ENCODE results near the gene PIRT. TPM values are rescaled to one million over a fixed set of nuclear protein-coding genes. Genes with fewer than 3 reads are reported as not detected.

PIRT gene
- total and polyA plus RNA-seq, 2 of the 8 experiments (the other 6 are each of a cell fraction or from before 2014, with no cell fraction given) = 0.03 TPM; not detected in 1

GRCh38 chr17:10789694-10790271 is 48.1 kb downstream of the PIRT start:
- Histone ChIP-seq H2BK120ac (replicated peaks; ENCODE audit: low read depth, low read length) (no peak overlapping the region), H3K4me3 (ENCODE audit: extremely low read depth in 1 of 4, insufficient read depth in 2 of 4, low read depth in 3 of 4, low read length in 4 of 4) (no peak overlapping the region)

More at GRCh38 chr17:10789694-10790271, 48.1 kb downstream of the PIRT start:
- no peak for DNase-seq (ENCODE audit: low read depth in 1 of 2, low spot score in 2 of 2)
- H2AK5ac ChIP-seq (ENCODE audit: low read depth, low read length) = no peak overlapping the region
- H4K8ac ChIP-seq (ENCODE audit: extremely low read depth, insufficient read depth, low read length) = no peak overlapping the region
- no peak for TF ChIP-seq SIN3A (conservative IDR thresholded peaks at IDR 0.05 in 1 of 2, IDR thresholded peaks at IDR 0.05 in 1 of 2; ENCODE audit: low read depth in 1 of 2, low read length in 2 of 2)
- no peak overlapping the region for H4K91ac ChIP-seq (replicated peaks; ENCODE audit: insufficient read length, low read length)
- ChIA-PET POLR2A (ENCODE audit: partially characterized antibody) (interaction anchor here (0.9 to 2.9 kb wide), 4 partner anchors 8 to 60 kb away, joined by 3 to 10 read pairs (median 7); partner anchors contain the start of genes TMEM220 and TMEM238L), CTCF (ENCODE audit: partially characterized antibody) (interaction anchor here (0.6 to 5.4 kb wide), 7 partner anchors 17 to 143 kb away, joined by 3 to 22 read pairs (median 3); no protein-coding TSS in a partner anchor)
- H3K27ac ChIP-seq (ENCODE audit: low read depth, low read length) = no peak overlapping the region
- H3K79me1 ChIP-seq (ENCODE audit: low read depth, low read length) = no peaks in the 10 kb centered on the region
- H3K14ac ChIP-seq (ENCODE audit: insufficient read length) = no peak overlapping the region
- H3K56ac ChIP-seq (replicated peaks; ENCODE audit: insufficient read length, low read depth, low read length) = no peak overlapping the region
- no peak overlapping the region for H4K5ac ChIP-seq (ENCODE audit: insufficient read length, low read depth, low read length)
- no peak overlapping the region for H3K4ac ChIP-seq (replicated peaks; ENCODE audit: insufficient read length, low read depth, low read length)
- no peak overlapping the region for H2AFZ ChIP-seq (ENCODE audit: low read length)
- H3K4me2 ChIP-seq (ENCODE audit: insufficient read depth in 1 of 2, low read depth in 2 of 2, low read length in 2 of 2) = no peak overlapping the region
- H3K36me3 ChIP-seq (ENCODE audit: control insufficient read depth in 2 of 4, insufficient read depth in 4 of 4, low read length in 3 of 4) = no peaks in the 10 kb centered on the region
- FAIRE-seq = no peak
- no peak overlapping the region for H2BK20ac ChIP-seq (ENCODE audit: low read length)
- no peaks in the 10 kb centered on the region for H3K9me3 ChIP-seq (ENCODE audit: insufficient read depth in 2 of 2, low read depth in 1 of 2, low read length in 1 of 2)
- 0 out of 2 replicates have a peak overlapping the region, but pooled peaks have one; percentile 61 for H2BK15ac ChIP-seq (ENCODE audit: low read length)
- H4K20me1 ChIP-seq (replicated peaks in 1 of 2; ENCODE audit: control insufficient read depth in 1 of 2, insufficient read depth in 2 of 2, low read length in 2 of 2) = no peaks in the 10 kb centered on the region
- H3K18ac ChIP-seq (ENCODE audit: extremely low read depth, low read length) = 0 out of 2 replicates have a peak overlapping the region, but pooled peaks have one; percentile 51
- no peak overlapping the region for H3K23ac ChIP-seq (ENCODE audit: insufficient read length)
- H3K79me2 ChIP-seq (ENCODE audit: control insufficient read depth in 1 of 2, insufficient read depth in 2 of 2, low read length in 2 of 2) = no peaks in the 10 kb centered on the region
- no peak overlapping the region for H3K9ac ChIP-seq (replicated peaks in 1 of 4; ENCODE audit: extremely low read depth in 1 of 4, low read depth in 3 of 4, low read length in 3 of 4)
- 89% methylated on average over 4 of the region's 4 CpGs; no CpG with 5 or more reads in 1 of the 2 experiments for WGBS, 2 experiments (ENCODE audit: extremely low coverage in 1 of 2, insufficient coverage in 1 of 2, insufficient read length in 1 of 2, insufficient replicate concordance in 2 of 2, low coverage in 1 of 2, low lambda C conversion rate in 2 of 2, missing lambda C conversion rate in 1 of 2)
- no peak overlapping the region for H2BK12ac ChIP-seq (ENCODE audit: low read depth, low read length)
- H3K27me3 ChIP-seq (replicated peaks in 1 of 4; ENCODE audit: control insufficient read depth in 3 of 4, extremely low read depth in 1 of 4, insufficient read depth in 3 of 4, low read length in 3 of 4) = no peaks in the 10 kb centered on the region; a peak in 1 of 7 replicates
- no peaks in the 10 kb centered on the region for H3K23me2 ChIP-seq (ENCODE audit: low read depth, low read length)
- no peak overlapping the region for H2BK5ac ChIP-seq (ENCODE audit: low read depth, low read length)
- H3K4me1 ChIP-seq (replicated peaks in 1 of 4; ENCODE audit: control insufficient read depth in 3 of 4, insufficient read depth in 4 of 4, low read length in 3 of 4) = peaks cover 4 to 16% (median 6%) of the 10 kb centered on the region in 4 experiments; a peak in 4 of 7 replicates

Measured in H1 (cell line).